CD4-positive, alpha-beta memory T cell (primary cell): Measurements from ENCODE around the gene SATB2. TPM values are rescaled to one million over a fixed set of nuclear protein-coding genes. Genes with fewer than 3 reads are reported as not detected.

Source experiments
- CTCF ChIA-PET: fragments of 350-600 bp; sonication (Branson Sonifier 250); formaldehyde crosslinking; loops from one replicate; lab custom pipeline; 2021; ENCODE audit warnings: inconsistent platforms; ENCODE audit not compliant: partially characterized antibody; lab: Charles Lee
- POLR2A ChIA-PET: fragments of 350-600 bp; sonication (Branson Sonifier 250); formaldehyde crosslinking; loops from one replicate; lab custom pipeline; 2021; ENCODE audit not compliant: partially characterized antibody; lab: Charles Lee
- DNase-seq, 5 donors: peaks; one replicate each; pipeline versions ENCODE4 v3.0.0 to v3.0.0-alpha.2; 2020 to 2022; ENCODE audit warnings: mixed read lengths in 1 of 5
- H3K27ac ChIP-seq: one replicate; pipeline ENCODE4 v1.7.0; 2013; ENCODE audit warnings: low read depth, low read length
- H3K27me3 ChIP-seq: 2 replicates; pipeline ENCODE4 v1.7.0; 2013; ENCODE audit warnings: mild to moderate bottlenecking, low read length, moderate library complexity; ENCODE audit not compliant: insufficient read depth
- H3K36me3 ChIP-seq: 2 replicates; pipeline ENCODE4 v1.7.0; 2013; ENCODE audit warnings: mild to moderate bottlenecking, low read length, moderate library complexity; ENCODE audit not compliant: insufficient read depth
- H3K4me1 ChIP-seq: 2 replicates; pipeline ENCODE4 v1.7.0; 2013; ENCODE audit warnings: mild to moderate bottlenecking, low read length, moderate library complexity; ENCODE audit not compliant: insufficient read depth
- H3K4me3 ChIP-seq, 2 donors: one replicate each; pipeline ENCODE4 v1.7.0; 2013; ENCODE audit warnings: low read length in 2 of 2, mild to moderate bottlenecking in 1 of 2
- H3K9me3 ChIP-seq, 2 donors: one replicate each; pipeline ENCODE4 v1.7.0; 2013; ENCODE audit warnings: low read length in 2 of 2, control low read depth in 1 of 2; ENCODE audit not compliant: control insufficient read depth in 1 of 2
- H3K27ac Mint-ChIP-seq, 7 donors: one replicate each; pipeline ENCODE4 v1.8.0; 2020 to 2021; ENCODE audit warnings: mixed read lengths in 7 of 7, mild to moderate bottlenecking in 6 of 7, inconsistent platforms in 3 of 7, moderate library complexity in 3 of 7
- H3K27me3 Mint-ChIP-seq, 2 donors: one replicate each; pipeline ENCODE4 v1.8.0; 2020 to 2021; ENCODE audit warnings: mixed read lengths in 2 of 2
- H3K36me3 Mint-ChIP-seq, 2 donors: one replicate each; pipeline ENCODE4 v1.8.0; 2020 to 2021; ENCODE audit warnings: mixed read lengths in 2 of 2, inconsistent platforms in 1 of 2, mild to moderate bottlenecking in 1 of 2
- H3K4me1 Mint-ChIP-seq, 4 donors: one replicate each; pipeline ENCODE4 v1.8.0; 2020 to 2021; ENCODE audit warnings: mixed read lengths in 4 of 4, mild to moderate bottlenecking in 1 of 4
- H3K4me3 Mint-ChIP-seq, 8 donors: one replicate each; pipeline ENCODE4 v1.8.0; 2020 to 2021; ENCODE audit warnings: mixed read lengths in 8 of 8, mild to moderate bottlenecking in 7 of 8, moderate library complexity in 6 of 8, inconsistent platforms in 3 of 8
- H3K9me3 Mint-ChIP-seq, 8 donors: one replicate each; pipeline ENCODE4 v1.8.0; 2020 to 2021; ENCODE audit warnings: mixed read lengths in 8 of 8, mild to moderate bottlenecking in 5 of 8, inconsistent platforms in 3 of 8, moderate library complexity in 1 of 8
- intact Hi-C: fragments of 100-400 bp; cut with micrococcal nuclease; formaldehyde crosslinking; loops from one replicate; pipeline ENCODE4 v1.15.1; 2023
- polyA plus RNA-seq, 2 donors: library from polyadenylated mRNA; unstranded; fragments of 300-500 nt; fragmentation: Illumina TruSeq; gene quantifications; one replicate each; pipeline ENCODE4 v1.2.3, GENCODE V29; 2021
- total RNA-seq, 2 experiments: library from RNA; stranded (reverse); gene quantifications; one replicate each; pipeline ENCODE4 v1.2.3, GENCODE V29; 2021

Gene SATB2
- total and polyA plus RNA-seq, 4 experiments from 2014 or later = 0.06 TPM; not detected in 3

DNA sequence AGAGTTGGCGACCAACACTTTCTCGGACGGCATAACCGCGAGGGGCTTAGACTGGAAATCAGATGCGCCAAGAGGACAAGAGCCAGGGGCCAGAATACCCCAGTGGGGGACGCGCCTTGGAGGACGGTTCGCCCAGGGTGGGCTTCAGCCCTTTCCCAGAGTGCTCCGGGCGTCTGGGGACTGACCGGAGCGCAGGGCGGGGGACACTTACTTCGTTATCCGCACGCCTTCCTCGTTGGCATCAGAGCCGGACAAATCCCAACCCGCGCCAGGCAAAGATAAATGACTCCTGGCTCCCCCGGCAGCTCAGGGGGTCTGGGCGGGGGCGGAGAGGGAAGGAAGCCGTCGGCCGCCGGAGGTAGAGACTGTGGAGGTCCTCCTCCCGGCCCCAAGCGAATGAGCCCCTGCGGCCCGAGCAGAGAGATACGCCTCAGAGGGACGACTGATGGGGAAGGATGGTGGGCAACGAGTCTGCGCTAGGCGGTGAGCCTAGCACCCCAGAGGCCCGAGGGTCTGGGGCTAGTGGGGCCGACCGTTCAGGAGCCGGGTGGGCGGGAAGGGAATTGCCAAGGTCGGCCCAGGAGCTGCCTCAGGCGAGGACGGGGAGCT is 4.7 kb upstream of the SATB2 start:
- no peak overlapping the region for H3K4me3 ChIP-seq
- H3K36me3 ChIP-seq = no peaks in the 10 kb centered on the region
- peaks cover 5 to 9% of the 10 kb centered on the region in 2 donors for H3K36me3 Mint-ChIP-seq
- no peak overlapping the region for H3K27ac ChIP-seq
- peaks cover 0 to 5% of the 10 kb centered on the region in 2 donors for H3K9me3 ChIP-seq
- H3K4me1 ChIP-seq = peaks cover 29% of the 10 kb centered on the region
- H3K27me3 ChIP-seq = peaks cover 68% of the 10 kb centered on the region
- H3K27ac Mint-ChIP-seq = peak overlapping the region in 1 of 7 donors; percentile 88
- peaks cover 45 to 50% of the 10 kb centered on the region in 2 donors for H3K27me3 Mint-ChIP-seq
- ChIA-PET POLR2A (no interaction called here), CTCF (interaction anchor here (1.2 kb wide), 2 partner anchors 13 to 1148 kb away, joined by 3 read pairs; no protein-coding TSS in a partner anchor)
- peak overlapping the region in 3 of 8 donors; percentile 43 to 69 (median 52) for H3K4me3 Mint-ChIP-seq
- no peak for DNase-seq
- peaks cover 0 to 37% (median 23%) of the 10 kb centered on the region in 8 donors for H3K9me3 Mint-ChIP-seq
- H3K4me1 Mint-ChIP-seq = peaks cover 16 to 36% (median 21%) of the 10 kb centered on the region in 4 donors
- intact Hi-C loops = no loop called here

DNA sequence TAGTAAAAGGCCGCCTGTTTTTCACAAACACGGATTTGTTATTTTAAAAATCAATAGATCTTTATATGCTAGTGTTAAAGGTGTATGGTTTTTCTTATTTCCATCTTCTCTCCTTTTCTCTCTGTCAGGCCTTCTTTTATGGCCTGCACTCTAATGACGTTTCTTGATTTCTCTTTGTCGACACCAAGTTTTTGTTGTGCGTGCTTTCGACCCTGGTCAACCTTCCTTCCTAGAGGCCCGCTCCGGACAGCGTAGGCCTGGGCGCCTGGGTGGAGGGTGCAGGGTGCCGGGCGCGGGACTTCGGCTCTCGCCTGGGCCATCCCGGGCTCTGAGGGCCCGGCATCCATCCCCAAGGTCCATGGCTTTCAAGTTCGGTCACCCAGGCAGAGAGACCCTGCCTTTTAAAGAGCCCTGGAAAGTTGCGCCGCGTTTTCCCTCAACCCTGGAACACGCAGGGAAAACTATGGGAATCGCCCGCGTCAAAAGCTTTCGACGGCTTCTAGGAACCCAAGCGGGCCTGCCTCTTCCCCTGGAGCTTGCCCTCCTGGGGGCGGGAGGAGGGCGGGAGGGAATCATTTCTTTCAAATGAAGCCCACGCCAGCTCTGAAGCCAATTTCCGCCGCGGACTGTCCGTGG is 4.1 kb upstream of the SATB2 start:
- Histone ChIP-seq H3K4me1 (peaks cover 35% of the 10 kb centered on the region), H3K36me3 (no peaks in the 10 kb centered on the region), H3K27me3 (peaks cover 66% of the 10 kb centered on the region), H3K4me3 (no peak overlapping the region), H3K27ac (no peak overlapping the region), H3K9me3 (peaks cover 0 to 5% of the 10 kb centered on the region in 2 donors)
- peak overlapping the region in 3 of 8 donors; percentile 39 to 58 (median 43) for H3K4me3 Mint-ChIP-seq
- peaks cover 0 to 36% (median 23%) of the 10 kb centered on the region in 8 donors for H3K9me3 Mint-ChIP-seq
- H3K4me1 Mint-ChIP-seq = peaks cover 19 to 43% (median 26%) of the 10 kb centered on the region in 4 donors
- ChIA-PET POLR2A (no interaction called here), CTCF (no interaction called here)
- peak overlapping the region in 4 of 7 donors; percentile 2 to 88 (median 56) for H3K27ac Mint-ChIP-seq
- no peak for DNase-seq
- intact Hi-C loops = no loop called here
- H3K36me3 Mint-ChIP-seq = peaks cover 5 to 9% of the 10 kb centered on the region in 2 donors
- H3K27me3 Mint-ChIP-seq = peaks cover 42 to 47% of the 10 kb centered on the region in 2 donors

DNA sequence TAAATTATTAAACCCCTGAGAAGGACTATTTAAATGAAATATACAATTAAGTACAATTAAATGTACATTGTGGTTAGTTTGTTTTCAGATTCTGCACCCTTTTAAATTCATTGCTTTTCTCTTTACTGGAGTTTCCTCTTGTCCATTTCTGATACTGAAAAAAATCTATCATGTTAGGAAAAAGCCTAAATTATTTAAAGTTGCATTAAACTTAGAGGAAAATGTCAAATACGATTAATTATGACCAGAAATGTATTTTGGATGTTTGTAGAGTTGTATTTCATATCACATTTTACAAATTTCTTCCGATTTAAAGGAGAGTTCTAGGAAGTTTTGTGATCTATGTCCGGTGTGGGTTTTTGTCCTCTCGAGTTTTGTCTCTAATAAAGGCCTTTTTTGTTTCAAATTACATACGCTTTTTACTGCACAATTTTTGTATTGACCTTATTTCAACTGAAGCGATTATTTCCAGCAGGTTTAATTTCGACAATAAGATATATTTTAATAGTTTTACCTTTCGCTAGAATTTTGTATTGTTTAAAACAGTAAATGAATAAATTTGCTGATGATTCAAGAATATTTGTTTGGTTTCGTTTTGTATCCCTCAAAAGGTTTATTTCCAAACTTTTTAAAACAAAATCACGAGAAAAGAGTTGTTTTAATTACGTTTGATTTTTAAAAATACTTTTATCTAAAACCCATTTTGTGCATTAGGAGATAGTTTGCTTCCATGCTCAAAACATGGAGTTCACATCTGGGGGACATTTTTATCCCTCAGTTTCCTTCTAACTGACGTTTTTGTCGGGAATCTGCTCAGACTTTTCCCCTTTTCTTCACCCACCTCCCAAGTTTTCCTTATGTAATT is 3.3 kb upstream of the SATB2 start:
- H3K9me3 ChIP-seq = peaks cover 0 to 5% of the 10 kb centered on the region in 2 donors
- no peak for DNase-seq
- Mint-ChIP-seq H3K4me1 (peaks cover 19 to 47% (median 29%) of the 10 kb centered on the region in 4 donors), H3K4me3 (peak overlapping the region in 5 of 8 donors; percentile 11 to 58 (median 17)), H3K27me3 (peaks cover 40 to 44% of the 10 kb centered on the region in 2 donors), H3K27ac (peak overlapping the region in 4 of 7 donors; percentile 2 to 88 (median 59)), H3K9me3 (peaks cover 0 to 30% (median 22%) of the 10 kb centered on the region in 8 donors), H3K36me3 (peaks cover 0 to 9% of the 10 kb centered on the region in 2 donors)
- H3K36me3 ChIP-seq = no peaks in the 10 kb centered on the region
- ChIA-PET POLR2A (no interaction called here), CTCF (no interaction called here)
- intact Hi-C loops = no loop called here
- peaks cover 40% of the 10 kb centered on the region for H3K4me1 ChIP-seq
- peaks cover 65% of the 10 kb centered on the region for H3K27me3 ChIP-seq
- H3K4me3 ChIP-seq = no peak overlapping the region
- no peak overlapping the region for H3K27ac ChIP-seq

DNA sequence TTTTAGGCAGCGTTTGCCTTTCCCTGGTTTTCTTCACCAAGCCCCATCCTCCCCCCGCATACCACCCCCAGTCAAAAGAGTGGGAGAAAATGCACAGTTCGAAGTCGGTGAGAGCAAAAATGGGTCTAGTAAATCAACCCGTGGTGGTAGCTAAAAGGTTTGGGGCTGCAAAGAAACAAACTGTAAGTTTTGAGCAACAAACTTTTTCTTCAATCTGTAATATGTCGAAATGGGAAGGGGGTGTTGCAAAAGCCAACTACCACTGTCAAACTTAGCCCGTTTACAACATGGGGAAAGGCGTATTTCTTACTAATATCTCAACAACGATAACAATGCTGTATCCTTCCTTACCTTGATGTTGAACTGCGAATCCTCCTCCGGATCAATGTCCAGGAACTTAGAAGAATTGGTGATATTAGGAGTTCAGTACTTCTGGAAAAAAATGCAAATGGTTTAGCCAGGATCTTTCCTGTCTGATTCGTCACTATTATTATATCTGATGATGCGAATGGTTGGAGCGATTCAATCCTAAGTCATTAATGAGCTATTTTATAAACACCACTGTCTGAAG is 2.4 kb upstream of the SATB2 start:
- H3K27ac ChIP-seq = no peak overlapping the region

DNA sequence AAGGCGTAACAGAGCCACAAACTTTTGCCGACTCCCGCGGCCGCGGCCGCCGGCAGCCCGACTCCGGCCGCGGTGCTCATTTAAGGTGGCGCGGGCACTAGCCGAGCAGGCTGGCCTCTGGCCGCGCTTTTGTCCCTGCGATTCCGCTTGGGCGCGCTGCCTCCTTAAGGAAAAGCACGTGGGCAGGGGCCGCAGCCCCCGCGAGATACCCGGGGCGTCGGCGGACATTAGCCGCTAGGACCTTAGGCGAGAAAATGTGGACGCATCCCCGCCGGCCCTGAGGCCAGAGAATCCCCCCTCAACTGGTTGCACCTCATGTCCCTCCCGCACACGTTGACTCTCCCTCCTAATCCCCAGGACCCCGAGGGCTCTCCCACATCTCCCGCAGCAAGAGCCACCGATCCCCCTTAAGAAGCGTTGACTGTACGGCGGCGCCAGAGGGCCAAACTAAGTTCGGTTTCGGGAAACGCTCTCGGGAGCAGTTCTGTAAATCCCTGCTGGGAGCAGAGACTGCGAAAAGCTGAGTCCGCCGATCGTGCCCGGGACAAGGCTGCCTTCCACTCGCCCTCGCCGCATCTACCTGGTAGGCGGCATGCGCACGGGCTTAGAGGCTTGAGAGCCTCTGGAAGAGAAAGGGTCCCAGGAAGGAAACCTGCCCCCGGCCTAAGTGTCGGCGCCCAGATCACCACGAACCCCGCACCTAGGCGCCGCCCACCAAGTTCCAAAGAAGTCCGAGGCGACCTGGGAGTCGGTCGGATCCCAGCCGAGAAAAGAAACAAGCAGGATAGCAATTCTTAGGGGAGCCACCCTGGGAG is 1.8 kb upstream of the SATB2 start:
- DNase-seq = peak in 4 of 5 donors; percentile 45 to 58 (median 50)
- peaks cover 35 to 39% of the 10 kb centered on the region in 2 donors for H3K27me3 Mint-ChIP-seq
- peaks cover 20 to 44% (median 31%) of the 10 kb centered on the region in 4 donors for H3K4me1 Mint-ChIP-seq
- CTCF ChIA-PET = no interaction called here
- Histone ChIP-seq H3K27me3 (peaks cover 60% of the 10 kb centered on the region), H3K36me3 (no peaks in the 10 kb centered on the region), H3K4me3 (peak overlapping the region; percentile 60 to 73), H3K27ac (no peak overlapping the region), H3K4me1 (peaks cover 48% of the 10 kb centered on the region), H3K9me3 (peaks cover 0 to 5% of the 10 kb centered on the region in 2 donors)
- H3K9me3 Mint-ChIP-seq = peaks cover 0 to 22% (median 13%) of the 10 kb centered on the region in 8 donors
- peak overlapping the region; percentile 90 to 98 (median 96) for H3K4me3 Mint-ChIP-seq
- peaks cover 0 to 9% of the 10 kb centered on the region in 2 donors for H3K36me3 Mint-ChIP-seq
- peak overlapping the region in 6 of 7 donors; percentile 42 to 89 (median 70) for H3K27ac Mint-ChIP-seq
- POLR2A ChIA-PET = no interaction called here
- intact Hi-C loops = loop anchor here (5.0 kb wide), 1 partner anchor 1068 kb away; the partner anchor contains the start of gene SGO2

More for the DNA sequence above, 2.4 kb upstream of the SATB2 start:
- Mint-ChIP-seq H3K36me3 (peaks cover 0 to 9% of the 10 kb centered on the region in 2 donors), H3K4me3 (peak overlapping the region; percentile 90 to 98 (median 96)), H3K4me1 (peaks cover 21 to 48% (median 33%) of the 10 kb centered on the region in 4 donors), H3K27ac (peak overlapping the region in 5 of 7 donors; percentile 48 to 89 (median 68)), H3K9me3 (peaks cover 0 to 28% (median 17%) of the 10 kb centered on the region in 8 donors), H3K27me3 (peaks cover 36 to 41% of the 10 kb centered on the region in 2 donors)
- no peaks in the 10 kb centered on the region for H3K36me3 ChIP-seq
- POLR2A ChIA-PET = no interaction called here
- CTCF ChIA-PET = no interaction called here
- intact Hi-C loops = no loop called here
- peaks cover 49% of the 10 kb centered on the region for H3K4me1 ChIP-seq
- peaks cover 0 to 5% of the 10 kb centered on the region in 2 donors for H3K9me3 ChIP-seq
- peak overlapping the region; percentile 60 to 73 for H3K4me3 ChIP-seq
- DNase-seq = peak in 2 of 5 donors; percentile 15 to 25
- H3K27me3 ChIP-seq = peaks cover 62% of the 10 kb centered on the region

DNA sequence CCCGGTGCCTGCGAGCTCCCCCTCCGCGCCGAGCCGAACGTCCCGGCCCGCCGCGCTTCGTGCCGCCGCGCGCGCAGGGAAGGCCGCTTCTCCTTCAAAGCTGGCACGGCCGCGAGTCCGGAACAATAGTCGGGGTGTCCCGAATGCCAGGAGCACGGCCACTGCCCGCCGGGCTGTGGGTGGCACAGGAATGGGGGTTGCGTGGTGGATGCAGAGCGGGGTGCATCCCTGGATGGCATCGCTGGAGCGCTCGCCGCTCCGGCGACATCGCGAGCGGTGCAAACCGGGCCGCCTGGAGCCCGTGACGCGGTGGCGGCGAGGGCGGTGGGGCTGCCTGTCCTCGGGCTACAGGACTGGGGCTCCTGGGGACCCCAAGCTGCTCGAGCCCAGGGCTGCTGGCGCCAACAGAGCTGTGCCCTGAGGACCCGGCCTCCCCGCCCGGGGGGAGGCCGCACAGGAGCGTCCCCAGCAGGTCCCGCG is 1.1 kb upstream of the SATB2 start:
- ChIA-PET POLR2A (no interaction called here), CTCF (no interaction called here)
- H3K36me3 Mint-ChIP-seq = peaks cover 0 to 9% of the 10 kb centered on the region in 2 donors
- peak overlapping the region; percentile 60 to 73 for H3K4me3 ChIP-seq
- intact Hi-C loops = loop anchor here (5.0 kb wide), 1 partner anchor 1068 kb away; the partner anchor contains the start of gene SGO2
- peak in 2 of 5 donors; percentile 34 to 43 for DNase-seq
- peaks cover 37% of the 10 kb centered on the region in 2 donors for H3K27me3 Mint-ChIP-seq
- H3K9me3 Mint-ChIP-seq = peaks cover 0 to 22% (median 13%) of the 10 kb centered on the region in 8 donors
- no peak overlapping the region for H3K27ac Mint-ChIP-seq
- H3K4me1 ChIP-seq = peaks cover 41% of the 10 kb centered on the region
- peaks cover 63% of the 10 kb centered on the region for H3K27me3 ChIP-seq
- H3K4me1 Mint-ChIP-seq = peaks cover 18 to 39% (median 31%) of the 10 kb centered on the region in 4 donors
- H3K9me3 ChIP-seq = peaks cover 0 to 5% of the 10 kb centered on the region in 2 donors
- no peak overlapping the region for H3K27ac ChIP-seq
- H3K36me3 ChIP-seq = no peaks in the 10 kb centered on the region
- peak overlapping the region; percentile 43 to 97 (median 78) for H3K4me3 Mint-ChIP-seq
